GM19023 (cell line): ENCODE measurements around the gene APOBEC2.

Experiments
- ATAC-seq: cut with Tn5 transposase; IDR thresholded peaks from one replicate; pipeline ENCODE4 v1.9.1; 2021; ENCODE audit warnings: mild to moderate bottlenecking, moderate library complexity; ENCODE audit not compliant: unreplicated experiment

APOBEC2 gene

DNA sequence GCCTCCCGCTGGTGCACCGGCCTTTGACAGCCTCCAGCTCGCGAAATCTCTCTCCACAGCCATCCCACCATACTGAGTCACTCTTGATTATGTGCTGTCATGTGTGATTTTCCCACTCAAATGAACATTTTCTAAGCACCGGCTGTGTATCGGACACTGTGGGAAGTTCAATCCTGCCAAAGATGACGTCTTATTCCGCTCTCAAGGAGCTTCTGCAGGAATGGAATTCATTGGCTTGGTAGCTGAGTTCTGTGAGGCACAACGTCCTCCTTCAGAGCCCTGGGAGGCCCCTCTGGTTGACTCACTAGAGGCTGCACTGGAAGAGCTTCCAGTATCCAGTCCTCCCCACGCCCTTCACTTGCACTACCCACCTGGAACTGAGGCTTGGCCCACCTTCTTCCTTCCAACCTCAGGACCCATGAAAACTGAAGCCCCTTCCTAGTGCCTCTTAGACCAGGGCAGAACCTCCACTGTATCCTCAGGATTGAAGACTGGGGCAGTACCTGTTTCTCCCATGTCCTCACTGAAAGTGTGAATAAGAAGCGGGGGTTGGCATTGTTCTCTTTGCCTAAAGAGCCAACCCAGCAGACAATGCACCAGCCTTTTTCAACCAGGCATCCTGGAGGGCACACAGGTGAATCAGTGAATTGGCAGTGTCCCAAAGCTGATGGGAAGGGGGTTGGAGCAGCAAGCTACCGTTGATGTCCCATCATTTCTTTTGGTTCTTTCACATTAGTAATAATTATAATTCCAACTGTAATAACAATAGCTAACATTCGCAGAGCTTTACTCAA, 15.7 kb upstream of the APOBEC2 start:
- ATAC-seq = no peak

DNA sequence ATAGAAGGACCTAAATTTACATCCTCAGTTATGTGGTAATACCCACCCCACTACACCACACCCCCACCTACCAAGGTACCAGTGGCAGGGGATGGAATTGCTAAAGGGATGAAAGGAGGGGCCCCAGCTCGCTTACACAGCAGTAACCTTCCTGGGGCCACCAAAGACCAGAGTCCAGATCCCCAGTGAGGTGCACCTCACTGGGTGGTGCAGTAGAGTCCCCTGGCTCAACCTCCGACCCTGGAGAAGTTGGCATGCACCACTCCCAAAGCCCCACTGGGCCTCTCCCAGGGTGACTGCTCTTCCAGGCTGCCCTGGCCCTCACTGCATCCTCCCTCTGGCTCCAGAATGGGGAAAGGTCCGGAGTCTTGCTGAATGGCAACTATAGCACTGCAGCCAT, 14.8 kb upstream of the APOBEC2 start:
- no peak for ATAC-seq

DNA sequence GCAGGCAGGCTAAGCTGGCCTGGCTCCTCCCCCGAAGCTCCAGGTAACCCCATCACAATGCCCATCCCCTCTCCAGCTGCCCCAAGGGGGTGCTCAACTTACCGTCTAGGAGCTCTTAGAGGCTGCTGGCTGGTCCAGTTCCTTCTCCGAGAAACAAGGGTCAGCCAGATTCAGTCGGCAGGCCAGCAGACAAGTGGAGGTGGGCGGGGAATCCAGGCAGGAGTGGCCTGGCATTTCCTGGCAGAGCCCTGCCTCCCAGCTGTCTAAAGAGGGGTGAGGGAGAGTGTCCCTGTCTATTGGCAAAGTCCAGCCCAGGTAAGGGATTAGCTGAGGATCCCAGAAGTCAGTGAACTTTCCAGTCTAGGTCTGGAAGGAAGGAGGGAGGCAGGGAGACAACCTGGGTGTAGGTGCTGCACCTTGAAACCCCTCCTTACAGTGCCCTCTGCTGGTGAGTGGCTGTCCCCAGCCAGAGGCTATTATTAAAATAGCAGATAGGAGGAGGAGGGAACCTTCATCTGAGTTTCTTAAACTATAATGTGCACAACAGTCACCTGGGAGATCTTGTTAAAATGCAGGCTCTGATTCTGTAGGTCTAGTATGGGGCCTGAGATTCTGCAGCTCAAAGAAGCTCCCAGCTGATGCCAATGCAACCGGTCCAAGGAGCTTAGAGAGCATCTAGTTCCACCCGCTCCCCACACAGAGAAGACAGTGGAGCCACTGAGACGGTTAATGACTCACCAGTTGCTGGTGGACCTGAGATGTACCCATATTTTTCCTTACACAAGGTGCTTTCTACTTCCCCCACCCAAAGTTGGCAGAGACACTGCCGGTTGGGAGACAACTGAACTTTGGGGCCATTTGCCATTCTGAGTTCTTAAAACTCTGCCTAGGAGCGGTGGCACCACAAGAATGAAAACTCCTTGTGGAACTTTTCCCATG, 13.7 kb upstream of the APOBEC2 start, which contains the start of gene UNC5CL:
Gene UNC5CL (minus strand): TSS at position 162 of the 939 bp plus-strand sequence. CDS start 4,147 bp downstream, outside the sequence.
- ATAC-seq = no peak

DNA sequence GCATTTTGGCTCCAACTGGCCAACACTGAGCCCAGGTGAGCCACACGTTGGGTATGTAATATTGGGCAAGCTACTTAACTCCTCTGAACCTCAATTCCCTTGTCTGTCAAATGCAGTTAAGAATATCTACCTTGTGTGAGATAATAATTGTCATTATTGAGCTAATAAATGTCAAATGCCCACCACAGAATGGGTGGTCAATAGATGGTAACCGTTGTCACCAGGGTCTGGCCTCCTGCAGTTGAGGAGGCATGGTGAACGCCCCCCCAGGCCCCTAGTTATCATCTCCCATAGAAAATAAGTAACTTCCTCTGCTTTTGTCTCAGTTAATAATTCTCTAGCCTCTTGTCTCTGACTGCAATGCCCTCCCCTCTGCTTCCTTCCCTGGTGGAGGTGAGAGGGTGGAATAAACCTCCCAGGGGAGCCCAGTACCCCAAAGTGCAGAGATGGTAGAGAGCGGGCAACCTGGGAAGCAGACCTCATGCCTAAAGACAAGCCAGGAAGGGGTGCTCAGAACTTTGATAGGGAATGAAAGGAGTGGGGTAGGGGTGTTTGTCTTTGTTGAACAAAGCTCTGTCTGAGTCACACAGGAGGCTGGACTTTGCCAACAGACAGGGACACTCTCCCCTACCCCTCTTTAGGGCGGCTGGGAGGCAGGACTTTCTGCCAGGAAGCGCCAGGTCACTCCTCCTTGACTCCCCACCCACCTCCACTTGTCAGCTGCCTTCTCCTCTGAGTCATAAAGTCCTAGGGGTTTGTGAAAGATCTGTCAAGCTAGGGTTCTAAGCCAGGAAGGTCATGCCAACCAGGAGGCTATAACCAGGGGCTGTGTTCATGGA, 12.7 kb upstream of the APOBEC2 start:
- ATAC-seq = no peak

DNA sequence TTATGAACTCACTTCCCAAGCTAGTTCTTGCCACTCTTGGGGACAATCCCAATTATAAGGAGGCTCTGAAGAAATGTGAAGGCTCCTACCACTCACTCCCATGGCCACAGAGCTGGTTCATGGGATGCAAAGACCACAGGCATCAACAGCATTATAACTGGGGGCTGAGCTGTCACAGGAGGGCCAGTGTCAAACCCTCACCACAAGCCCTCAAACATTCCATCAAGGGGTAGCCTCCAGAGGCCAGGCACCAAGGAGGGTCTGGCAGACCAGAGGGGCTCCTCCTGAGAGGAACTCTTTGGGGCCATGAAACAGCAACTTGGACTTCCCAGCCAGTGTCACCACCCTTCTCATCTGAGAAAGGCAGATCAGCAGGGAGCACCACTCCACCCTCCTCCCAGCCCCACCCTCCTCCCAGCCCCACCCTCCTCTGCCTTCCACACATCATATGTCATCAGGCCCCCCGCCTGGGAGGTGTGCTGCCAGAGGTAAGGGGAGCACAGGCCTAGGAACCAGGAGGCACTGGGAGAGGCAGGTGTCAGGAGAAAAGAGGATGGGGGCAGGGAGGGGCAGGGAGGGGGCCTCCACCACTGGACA, 12.0 kb upstream of the APOBEC2 start:
- no peak for ATAC-seq

DNA sequence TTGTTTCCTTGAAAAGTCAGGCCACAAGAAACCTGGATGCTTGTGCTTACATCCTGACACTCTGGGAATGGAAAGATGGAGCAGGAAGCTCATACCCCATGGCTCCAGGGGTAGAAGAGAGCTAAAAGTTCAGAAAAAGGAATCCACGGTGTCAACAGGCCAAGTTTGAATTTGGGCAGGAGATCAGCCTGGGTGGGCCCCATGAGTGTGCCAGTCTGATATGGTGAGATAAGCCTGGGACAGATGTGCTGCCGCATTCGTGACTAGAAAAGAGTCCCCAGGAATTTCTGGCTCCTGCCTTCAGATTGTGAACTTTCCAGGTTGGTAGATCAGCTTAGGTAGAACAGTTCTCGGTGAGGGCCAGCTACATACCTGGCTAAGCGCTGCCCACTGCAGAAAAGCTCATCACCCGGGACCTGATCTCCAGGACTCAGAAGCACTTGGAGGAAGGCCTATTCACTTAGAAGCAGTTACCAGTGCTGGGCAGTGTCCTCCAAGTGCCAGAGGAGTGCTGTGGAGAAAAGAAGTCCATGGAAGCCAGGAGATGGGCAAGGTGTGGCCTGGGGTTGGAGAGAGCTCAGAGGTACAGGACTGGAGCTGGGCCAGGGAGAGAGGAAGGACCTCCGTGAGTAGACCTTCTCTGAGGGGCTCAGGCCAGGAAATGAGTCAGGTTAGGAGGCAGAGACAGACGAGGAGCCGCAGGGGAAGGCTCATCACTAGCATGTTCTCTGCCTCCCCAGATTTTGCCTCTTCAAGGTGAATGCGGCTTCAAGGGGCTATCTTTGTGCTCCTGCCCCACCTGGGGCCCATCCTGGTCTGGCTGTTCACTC, 10.6 kb upstream of the APOBEC2 start, which contains the start of gene TSPO2:
Gene TSPO2 (plus strand): TSS at position 242 of the 830 bp plus-strand sequence. CDS start 519 bp downstream, at position 761.
- no peak for ATAC-seq

DNA sequence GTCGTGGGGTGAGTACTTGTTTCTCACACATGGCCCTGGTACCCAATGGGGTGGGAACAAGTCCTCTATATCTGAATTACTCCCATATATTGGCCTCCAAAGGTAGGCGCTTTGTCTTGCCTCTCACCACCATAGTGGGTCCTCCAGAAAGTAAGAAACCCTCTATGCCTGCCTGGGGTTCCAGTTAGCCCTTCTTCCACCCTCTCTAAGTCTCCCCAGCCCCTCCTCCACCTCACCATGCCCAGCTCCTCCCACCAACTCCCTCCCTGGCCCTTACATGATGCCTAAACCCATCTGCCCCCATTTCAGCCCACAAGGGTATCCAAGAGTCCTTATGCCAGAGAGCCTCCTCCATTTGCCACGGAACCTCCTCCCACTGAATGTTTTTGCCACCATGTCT, 9.9 kb upstream of the APOBEC2 start:
- no peak for ATAC-seq

DNA sequence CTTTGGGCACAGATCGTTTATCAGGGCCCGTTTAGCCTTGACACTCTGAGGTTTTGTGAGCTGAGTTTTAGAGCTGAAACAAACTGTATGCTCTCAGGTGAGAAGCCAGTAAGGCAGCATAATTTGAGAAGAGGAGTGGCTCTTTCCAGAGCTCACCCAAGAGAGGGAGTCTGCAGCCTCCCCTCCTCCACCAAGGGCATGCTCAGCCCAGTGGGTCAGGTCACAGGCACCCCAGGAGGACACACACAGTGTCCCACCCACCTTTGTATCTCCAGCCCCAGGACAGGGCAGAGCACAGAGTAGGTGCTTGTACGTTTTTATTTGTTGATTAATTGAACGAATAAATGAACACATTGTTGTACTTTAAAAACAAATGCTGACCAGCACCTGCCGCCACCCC, 7.3 kb upstream of the APOBEC2 start:
- no peak for ATAC-seq

DNA sequence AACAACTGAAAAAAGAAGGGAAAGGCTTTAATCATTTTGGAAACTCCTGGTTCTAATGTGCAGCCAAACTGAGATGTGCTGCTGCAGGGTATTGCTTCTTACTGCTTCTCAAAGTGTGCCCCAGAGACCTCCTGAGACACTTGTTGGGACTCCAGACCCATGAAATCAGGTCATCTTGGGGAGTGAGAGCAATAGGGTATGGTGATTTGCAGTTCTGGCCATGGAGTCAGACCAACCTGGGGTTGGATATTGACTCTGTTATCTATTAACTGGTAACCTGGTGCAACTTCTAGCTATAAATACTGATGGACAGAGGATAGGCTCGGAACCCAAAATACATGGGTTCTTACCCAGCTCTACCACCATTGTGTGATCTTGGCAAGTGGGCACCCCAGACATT, 6.9 kb upstream of the APOBEC2 start:
- no peak for ATAC-seq

DNA sequence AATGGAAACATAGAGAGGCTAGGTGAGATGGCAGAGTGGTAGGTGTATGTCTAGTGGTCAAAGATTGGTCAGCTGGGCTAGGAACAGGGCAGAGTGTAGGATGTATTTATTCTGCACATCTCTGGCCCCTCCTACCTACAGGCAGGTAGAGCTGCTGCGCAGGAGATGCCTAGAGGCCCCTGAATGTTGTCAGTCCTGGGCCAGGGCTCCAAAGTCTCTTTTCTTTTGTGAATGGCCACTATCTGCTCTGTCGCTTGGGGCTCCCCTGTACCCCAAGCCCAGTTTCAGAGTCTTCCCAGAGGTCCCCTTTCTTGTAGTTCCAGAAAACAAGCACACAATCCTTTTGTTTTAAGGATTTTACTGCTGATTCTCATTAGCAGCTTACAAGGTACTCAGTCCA, 5.7 kb upstream of the APOBEC2 start:
- ATAC-seq = no peak

DNA sequence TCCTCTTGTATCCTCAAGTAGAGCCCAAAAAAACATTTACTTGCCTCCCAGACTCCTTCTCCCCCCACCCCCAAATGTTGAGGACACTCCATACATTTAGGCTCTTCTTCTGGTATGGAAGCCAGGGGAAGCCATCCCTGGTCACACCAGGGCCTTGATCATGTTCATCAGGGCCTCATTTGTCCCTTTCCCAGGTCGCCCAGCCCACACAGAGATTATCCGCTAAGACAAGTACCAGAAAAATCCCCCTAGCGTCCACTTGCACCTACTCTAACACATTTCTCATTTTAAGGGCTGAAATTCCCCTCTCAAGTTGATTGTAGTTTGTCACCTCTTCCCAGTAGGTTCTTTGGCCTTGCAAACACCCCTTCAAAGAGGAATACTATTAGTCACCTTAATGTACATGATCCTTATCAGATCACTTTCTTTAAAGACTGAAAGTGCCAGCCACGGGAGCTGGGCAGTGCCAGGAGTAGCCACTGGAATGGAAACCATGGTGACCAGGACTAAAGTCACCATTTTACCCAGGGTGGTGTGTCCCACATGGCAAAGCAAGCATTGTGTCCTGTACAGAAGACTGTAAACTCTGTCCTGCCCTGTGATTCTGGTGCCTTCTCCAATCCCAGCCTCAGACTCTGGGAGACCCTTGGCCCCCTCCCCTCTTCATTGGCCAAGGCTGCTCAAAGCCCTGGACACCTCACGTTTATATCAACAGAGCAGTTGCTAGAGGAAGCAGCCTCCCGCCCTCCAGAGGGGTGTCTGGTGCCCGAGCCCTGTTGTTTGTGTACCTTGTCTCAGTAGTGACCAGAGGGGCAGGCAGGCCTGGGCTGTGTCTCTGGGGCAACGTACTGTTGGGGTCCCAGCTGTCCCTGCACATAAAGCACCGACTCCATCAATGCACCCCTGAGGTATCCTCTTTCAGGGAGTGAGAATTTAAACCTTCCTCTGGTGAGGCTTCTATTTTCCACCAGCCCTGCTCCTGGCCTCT, 5.0 kb upstream of the APOBEC2 start:
- no peak for ATAC-seq

DNA sequence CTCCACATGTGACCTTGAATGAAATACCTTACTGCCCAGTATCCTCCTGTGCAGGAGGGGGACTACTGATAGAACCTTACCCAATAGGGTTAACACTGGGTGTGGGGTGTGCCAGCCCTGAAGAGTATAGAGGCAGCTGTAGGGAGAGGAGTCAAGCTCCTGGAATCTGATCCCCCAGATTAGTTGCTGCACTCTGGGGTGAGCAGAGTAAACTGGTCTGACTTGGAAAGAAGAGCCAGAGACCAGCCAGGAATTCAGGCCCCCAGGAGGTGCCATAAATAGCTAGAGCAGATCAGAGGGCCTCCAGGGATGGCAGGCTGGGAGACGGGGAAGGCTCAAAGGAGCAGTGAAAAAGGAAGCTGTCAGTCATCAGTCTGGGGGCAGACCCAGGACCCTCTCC, 3.5 kb upstream of the APOBEC2 start:
- ATAC-seq = no peak

DNA sequence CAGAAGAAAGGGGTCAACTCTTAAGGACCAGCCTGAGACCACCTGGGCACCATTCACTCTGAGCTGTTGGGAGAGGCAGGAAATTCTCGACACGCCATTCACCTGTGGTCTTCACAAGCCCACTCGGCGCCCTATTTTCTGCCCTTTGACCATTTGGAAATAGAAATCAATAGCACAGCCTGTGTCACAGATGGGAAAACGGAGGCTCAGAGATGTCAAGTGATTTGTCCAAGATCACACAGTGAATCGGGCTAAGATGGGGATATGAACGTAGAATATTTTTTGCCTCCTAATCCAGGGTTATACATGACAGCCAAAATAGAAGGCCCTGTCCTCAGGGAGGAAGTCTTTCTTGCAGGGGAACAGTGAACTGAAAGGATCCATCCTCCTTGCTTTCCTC, 3.0 kb upstream of the APOBEC2 start:
- ATAC-seq = no peak

DNA sequence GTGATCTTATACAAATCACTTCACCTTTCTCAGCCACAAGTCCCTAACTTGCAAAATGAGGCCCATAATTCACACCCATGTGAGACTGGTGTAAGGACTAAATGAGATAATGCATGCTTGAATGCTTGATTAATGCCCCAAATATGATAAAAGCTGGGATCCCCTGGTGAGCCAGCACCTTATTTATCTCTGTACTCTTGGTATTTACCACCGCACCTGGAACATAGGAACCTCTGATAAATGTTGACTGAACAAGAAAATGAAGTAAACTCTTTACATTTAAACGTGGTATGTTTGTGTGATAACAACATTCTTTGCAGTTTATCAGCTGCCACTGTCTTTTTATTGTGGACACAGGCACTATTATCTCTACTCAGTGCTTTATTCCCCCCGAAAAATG, 2.5 kb upstream of the APOBEC2 start:
- ATAC-seq = no peak

DNA sequence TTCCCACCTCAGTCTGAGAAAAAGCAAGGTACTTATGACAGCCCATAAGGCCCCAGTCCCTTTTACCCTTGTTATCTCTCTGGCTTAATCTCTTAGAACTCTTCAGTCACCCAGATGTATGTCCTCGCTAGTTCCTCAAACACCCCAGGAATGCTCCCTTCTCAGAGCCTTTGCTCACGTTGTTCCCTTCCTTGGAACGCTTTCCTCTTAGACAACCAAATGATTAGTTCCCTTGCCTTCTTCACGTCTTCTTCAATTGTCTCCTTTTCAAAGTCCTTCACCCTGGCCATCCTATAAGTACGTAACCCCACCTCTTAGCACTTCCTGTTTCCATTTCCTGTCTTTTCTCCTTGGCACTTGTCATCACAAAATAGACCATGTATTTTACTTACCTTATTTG, 1.1 kb upstream of the APOBEC2 start:
- ATAC-seq = no peak

DNA sequence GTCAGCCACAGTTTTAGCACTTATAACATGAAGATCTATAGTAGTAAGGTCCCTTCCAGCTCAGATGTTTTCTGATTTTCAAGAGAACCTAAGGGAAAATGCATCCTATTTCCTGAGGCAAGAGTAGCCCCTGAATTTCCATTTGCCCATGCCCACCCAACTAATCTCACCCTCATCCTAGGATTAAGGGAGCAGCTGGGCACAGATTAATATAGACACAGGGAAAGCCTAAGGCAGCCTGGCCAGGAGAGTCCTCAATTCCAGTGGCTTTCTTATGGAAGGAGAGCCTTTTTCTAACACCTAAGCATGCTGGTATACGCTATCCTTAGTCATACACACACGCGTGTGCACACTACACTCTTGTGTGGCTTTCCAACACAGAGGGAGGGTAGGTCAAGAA, 1.5 kb downstream of the APOBEC2 start:
- ATAC-seq = no peak

DNA sequence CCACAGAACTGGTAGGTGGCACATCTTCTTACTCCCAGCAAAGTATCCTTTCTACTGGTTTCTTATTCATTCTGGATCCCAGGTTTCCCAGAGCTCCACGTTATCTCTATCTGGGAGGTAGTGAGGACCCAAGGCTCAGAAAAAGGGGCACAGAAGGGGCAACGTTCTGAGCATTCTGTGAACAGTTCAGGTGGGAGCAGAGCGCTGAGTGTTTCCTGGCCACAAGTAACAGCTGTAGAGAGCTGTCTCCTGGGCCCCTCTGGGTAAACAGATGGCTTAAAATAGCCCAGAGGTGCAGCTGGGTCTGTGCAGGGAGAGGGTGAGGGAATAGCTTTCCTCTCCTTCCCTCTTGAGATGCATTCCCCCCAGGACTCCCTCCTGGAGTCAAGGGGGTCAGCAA, 2.1 kb downstream of the APOBEC2 start:
- no peak for ATAC-seq

DNA sequence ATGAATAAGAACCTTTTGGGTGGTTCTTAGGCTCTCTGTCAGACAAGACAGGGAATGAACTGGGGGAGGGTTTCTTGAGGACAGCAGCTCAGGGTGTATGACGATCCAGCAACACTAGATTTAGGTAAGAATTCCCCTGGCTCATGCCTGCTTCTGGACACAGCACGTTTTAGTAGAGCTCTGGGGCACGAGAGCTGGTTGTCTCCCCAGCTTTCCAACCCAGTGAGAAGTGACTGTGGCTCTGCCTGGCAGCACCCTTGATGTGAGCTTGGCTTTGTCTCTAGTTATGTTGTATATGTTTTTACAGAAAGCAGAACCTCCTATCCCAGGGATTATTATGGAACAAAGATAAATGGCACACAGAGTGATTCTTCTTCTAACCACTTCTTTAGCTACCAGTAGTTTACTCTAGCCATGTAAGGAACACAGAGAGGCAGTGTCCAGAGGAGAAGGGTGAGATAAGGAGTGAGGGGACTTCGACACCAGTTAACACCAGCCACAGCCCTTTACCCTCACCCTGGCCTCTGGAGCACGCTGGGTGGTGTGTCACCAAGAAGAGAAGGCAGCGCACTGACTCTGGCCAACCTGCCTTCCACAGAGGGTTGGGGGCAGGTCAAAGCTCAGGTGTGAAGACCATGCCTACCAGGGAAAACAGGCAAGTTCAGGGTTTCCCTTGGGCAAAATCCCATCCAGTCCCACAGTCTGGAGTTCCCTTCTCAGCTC, 3.9 kb downstream of the APOBEC2 start:
- no peak for ATAC-seq
